Ascending aorta (tissue), 2 donors: ENCODE measurements around the gene PTPRE. TPM values are rescaled to one million over a fixed set of nuclear protein-coding genes. Genes with fewer than 3 reads are reported as not detected.

Source experiments
- DNase-seq, 2 donors: peaks; one replicate each; pipeline ENCODE4 v3.0.0-alpha.2; 2019; ENCODE audit warnings: low spot score in 2 of 2
- H3K27ac ChIP-seq, 2 donors: fragments of 200-600 bp; sonication (generic); one replicate each; pipeline ENCODE4 v1.5.1; 2016 to 2017; ENCODE audit warnings: mild to moderate bottlenecking in 1 of 2
- H3K27me3 ChIP-seq: fragments of 200-600 bp; sonication (generic); one replicate; pipeline ENCODE4 v1.5.1; 2017
- H3K36me3 ChIP-seq, 2 donors: fragments of 200-600 bp; sonication (generic); one replicate each; pipeline ENCODE4 v1.5.1; 2016
- H3K4me1 ChIP-seq, 2 donors: fragments of 200-600 bp; sonication (generic); one replicate each; pipeline ENCODE4 v1.5.1; 2016 to 2017; ENCODE audit warnings: mild to moderate bottlenecking in 1 of 2
- H3K4me3 ChIP-seq, 2 donors: fragments of 200-600 bp; sonication (generic); one replicate each; pipeline ENCODE4 v1.5.1; 2016 to 2017; ENCODE audit warnings: mild to moderate bottlenecking in 1 of 2
- H3K9me3 ChIP-seq, 2 donors: fragments of 200-600 bp; sonication (generic); one replicate each; pipeline ENCODE4 v1.5.1; 2016
- intact Hi-C: fragments of 100-400 bp; cut with DNase I; formaldehyde crosslinking; loops from one replicate; pipeline ENCODE4 v1.15.1; 2023
- total RNA-seq: library from RNA; depleted of rRNA; stranded (reverse); fragments of >200 nt; gene quantifications from one replicate; pipeline ENCODE4 v1.1.0, GENCODE V29; 2016
- TF ChIP-seq, protein P1 (sequence below), 3 experiments: fragments of 200-600 bp in 2 of 3; fragments of 450-650 bp in 1 of 3; sonication (generic) in 2 of 3; IDR thresholded peaks; one replicate each; pipeline ENCODE4 v1.5.1; 2016 to 2019; ENCODE audit warnings: antibody characterized with exemption in 3 of 3, mild to moderate bottlenecking in 1 of 3, moderate library complexity in 1 of 3

Gene PTPRE
- total RNA-seq, 1 donor from 2014 or later = 14.5 TPM

DNA sequence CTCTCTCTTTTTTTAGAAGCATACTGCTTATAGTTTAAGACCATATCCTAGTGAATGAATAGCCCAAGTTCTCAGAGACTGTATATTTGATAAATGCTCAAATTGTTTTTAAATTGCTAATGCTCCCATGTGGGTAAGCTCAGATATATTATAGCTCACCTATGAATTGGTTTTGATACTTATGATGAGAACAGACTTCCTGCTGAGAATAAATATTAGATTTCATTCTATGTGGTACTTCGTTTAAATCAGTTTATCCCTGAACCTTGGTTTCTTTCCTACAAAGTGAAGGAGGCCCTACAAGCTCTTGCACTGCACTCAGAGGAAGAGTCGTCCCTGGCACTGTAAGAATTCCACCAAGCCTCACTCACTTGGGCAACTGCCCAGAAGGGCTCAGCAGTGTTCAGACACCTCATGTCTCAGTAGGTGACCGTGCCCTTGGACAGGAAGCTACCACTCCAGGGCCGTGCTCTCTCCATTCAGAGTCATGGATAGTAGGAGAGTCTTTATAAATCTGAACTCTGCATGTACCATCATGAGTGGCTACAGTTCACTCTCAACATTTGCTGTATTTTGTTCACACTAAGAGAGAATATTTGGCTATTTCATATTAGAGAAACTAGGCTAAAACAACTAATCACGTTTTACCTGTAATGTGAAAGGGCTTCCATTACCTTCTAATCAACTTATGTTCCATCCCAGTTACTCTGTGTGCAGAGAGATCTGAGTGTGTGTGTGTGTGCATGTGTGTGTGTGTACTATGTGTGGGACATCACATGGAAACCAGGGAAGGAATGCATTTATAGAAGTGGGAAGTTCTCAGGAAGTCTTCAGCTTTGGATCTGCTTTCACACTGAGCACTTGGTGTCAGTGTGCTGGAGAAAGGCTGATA, 93.8 kb downstream of the PTPRE start:
- Histone ChIP-seq H3K36me3 (no peaks in the 10 kb centered on the region), H3K9me3 (no peaks in the 10 kb centered on the region), H3K27ac (no peak overlapping the region), H3K4me1 (no peaks in the 10 kb centered on the region), H3K4me3 (no peak overlapping the region), H3K27me3 (no peaks in the 10 kb centered on the region)
- intact Hi-C loops = no loop called here
- TF ChIP-seq, protein P1, sequence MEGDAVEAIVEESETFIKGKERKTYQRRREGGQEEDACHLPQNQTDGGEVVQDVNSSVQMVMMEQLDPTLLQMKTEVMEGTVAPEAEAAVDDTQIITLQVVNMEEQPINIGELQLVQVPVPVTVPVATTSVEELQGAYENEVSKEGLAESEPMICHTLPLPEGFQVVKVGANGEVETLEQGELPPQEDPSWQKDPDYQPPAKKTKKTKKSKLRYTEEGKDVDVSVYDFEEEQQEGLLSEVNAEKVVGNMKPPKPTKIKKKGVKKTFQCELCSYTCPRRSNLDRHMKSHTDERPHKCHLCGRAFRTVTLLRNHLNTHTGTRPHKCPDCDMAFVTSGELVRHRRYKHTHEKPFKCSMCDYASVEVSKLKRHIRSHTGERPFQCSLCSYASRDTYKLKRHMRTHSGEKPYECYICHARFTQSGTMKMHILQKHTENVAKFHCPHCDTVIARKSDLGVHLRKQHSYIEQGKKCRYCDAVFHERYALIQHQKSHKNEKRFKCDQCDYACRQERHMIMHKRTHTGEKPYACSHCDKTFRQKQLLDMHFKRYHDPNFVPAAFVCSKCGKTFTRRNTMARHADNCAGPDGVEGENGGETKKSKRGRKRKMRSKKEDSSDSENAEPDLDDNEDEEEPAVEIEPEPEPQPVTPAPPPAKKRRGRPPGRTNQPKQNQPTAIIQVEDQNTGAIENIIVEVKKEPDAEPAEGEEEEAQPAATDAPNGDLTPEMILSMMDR (IDR thresholded peaks at IDR 0.05) = no peak
- DNase-seq = peak in 1 of 2 donors; percentile 35

GRCh38 chr10:128001363-128001745, 94.5 kb downstream of the PTPRE start:
- intact Hi-C loops = no loop called here
- H3K4me3 ChIP-seq = no peak overlapping the region
- no peaks in the 10 kb centered on the region for H3K4me1 ChIP-seq
- H3K27ac ChIP-seq = no peak overlapping the region
- no peaks in the 10 kb centered on the region for H3K9me3 ChIP-seq
- no peaks in the 10 kb centered on the region for H3K36me3 ChIP-seq
- TF ChIP-seq, protein P1 (IDR thresholded peaks at IDR 0.05) = no peak
- peak in 1 of 2 donors; percentile 27 for DNase-seq
- no peaks in the 10 kb centered on the region for H3K27me3 ChIP-seq

GRCh38 chr10:128001849-128002248, 94.9 kb downstream of the PTPRE start:
- Histone ChIP-seq H3K27ac (no peak overlapping the region), H3K9me3 (no peaks in the 10 kb centered on the region), H3K4me1 (no peaks in the 10 kb centered on the region), H3K4me3 (no peak overlapping the region), H3K36me3 (no peaks in the 10 kb centered on the region), H3K27me3 (no peaks in the 10 kb centered on the region)
- TF ChIP-seq, protein P1 (IDR thresholded peaks at IDR 0.05) = no peak
- intact Hi-C loops = no loop called here
- peak in 1 of 2 donors; percentile 51 for DNase-seq

- Histone ChIP-seq H3K27ac (no peak overlapping the region), H3K27me3 (no peaks in the 10 kb centered on the region), H3K9me3 (no peaks in the 10 kb centered on the region), H3K36me3 (no peaks in the 10 kb centered on the region), H3K4me3 (no peak overlapping the region), H3K4me1 (no peaks in the 10 kb centered on the region)
- no peak for DNase-seq
- TF ChIP-seq, protein P1 (IDR thresholded peaks at IDR 0.05) = no peak
- intact Hi-C loops = no loop called here
Observed at GRCh38 chr10:128003521-128003920, 96.6 kb downstream of the PTPRE start.

DNA sequence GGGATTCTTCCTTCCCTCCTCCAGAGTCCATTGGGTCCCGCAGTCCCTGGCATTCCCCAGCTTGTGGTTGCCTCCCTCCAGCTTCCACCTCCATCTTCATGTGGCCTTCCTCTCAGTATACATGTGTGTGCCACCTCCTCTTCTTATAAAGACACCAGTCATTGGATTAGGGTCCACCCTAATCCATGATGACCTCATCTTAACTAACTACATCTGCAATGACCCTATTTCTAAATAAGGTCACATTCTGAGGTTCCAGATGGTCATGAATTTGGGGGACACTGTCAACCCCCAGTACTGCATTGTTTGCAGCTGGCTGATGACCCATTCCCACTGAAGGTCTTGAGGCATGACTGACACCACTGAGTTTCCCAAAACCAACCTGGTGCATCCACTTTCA, 99.0 kb downstream of the PTPRE start:
- H3K36me3 ChIP-seq = no peaks in the 10 kb centered on the region
- H3K4me3 ChIP-seq = no peak overlapping the region
- TF ChIP-seq, protein P1 (IDR thresholded peaks at IDR 0.05) = no peak
- no peak for DNase-seq
- no peaks in the 10 kb centered on the region for H3K9me3 ChIP-seq
- H3K27me3 ChIP-seq = no peaks in the 10 kb centered on the region
- intact Hi-C loops = no loop called here
- no peak overlapping the region for H3K27ac ChIP-seq
- no peaks in the 10 kb centered on the region for H3K4me1 ChIP-seq
